Retinal pigment epithelial cell (primary cell): ENCODE measurements around the gene INPP1.
A peak's percentile ranks its signal among the peaks of the same experiment; 100 is the strongest.

Experiments
- DNase-seq: peaks from one replicate; pipeline ENCODE4 v3.0.0-alpha.2; 2010; ENCODE audit warnings: low read depth
- H3K4me3 ChIP-seq: 2 replicates; pipeline ENCODE4 v1.5.1; 2011; ENCODE audit warnings: mild to moderate bottlenecking, low read length, control low read depth, moderate library complexity
- TF ChIP-seq, protein P1 (sequence below): conservative IDR thresholded peaks from 2 replicates; pipeline ENCODE4 v1.5.1; 2011; ENCODE audit warnings: low read depth, low read length, control low read depth, inconsistent platforms

The INPP1 gene

DNA sequence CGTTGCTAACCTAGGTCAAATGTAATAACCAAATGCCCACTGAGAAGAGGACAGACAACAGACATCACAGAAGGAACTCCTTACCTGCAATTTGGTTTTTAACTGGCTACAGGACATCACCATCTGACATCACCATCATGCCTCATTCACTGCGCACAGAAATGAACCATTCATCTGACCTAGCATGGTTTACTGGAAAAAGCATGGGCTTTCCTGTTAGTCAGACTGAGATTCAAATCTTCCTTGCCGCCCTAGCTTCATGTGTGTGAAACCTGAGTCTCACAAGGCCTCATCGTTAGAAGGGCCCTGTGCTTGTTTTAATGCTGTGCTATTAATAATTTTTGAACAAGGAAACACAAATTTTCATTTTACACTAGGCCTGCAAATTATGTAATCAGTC is 22.7 kb upstream of the INPP1 start:
- TF ChIP-seq, protein P1, sequence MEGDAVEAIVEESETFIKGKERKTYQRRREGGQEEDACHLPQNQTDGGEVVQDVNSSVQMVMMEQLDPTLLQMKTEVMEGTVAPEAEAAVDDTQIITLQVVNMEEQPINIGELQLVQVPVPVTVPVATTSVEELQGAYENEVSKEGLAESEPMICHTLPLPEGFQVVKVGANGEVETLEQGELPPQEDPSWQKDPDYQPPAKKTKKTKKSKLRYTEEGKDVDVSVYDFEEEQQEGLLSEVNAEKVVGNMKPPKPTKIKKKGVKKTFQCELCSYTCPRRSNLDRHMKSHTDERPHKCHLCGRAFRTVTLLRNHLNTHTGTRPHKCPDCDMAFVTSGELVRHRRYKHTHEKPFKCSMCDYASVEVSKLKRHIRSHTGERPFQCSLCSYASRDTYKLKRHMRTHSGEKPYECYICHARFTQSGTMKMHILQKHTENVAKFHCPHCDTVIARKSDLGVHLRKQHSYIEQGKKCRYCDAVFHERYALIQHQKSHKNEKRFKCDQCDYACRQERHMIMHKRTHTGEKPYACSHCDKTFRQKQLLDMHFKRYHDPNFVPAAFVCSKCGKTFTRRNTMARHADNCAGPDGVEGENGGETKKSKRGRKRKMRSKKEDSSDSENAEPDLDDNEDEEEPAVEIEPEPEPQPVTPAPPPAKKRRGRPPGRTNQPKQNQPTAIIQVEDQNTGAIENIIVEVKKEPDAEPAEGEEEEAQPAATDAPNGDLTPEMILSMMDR, result no peak
- DNase-seq, result no peak

DNA sequence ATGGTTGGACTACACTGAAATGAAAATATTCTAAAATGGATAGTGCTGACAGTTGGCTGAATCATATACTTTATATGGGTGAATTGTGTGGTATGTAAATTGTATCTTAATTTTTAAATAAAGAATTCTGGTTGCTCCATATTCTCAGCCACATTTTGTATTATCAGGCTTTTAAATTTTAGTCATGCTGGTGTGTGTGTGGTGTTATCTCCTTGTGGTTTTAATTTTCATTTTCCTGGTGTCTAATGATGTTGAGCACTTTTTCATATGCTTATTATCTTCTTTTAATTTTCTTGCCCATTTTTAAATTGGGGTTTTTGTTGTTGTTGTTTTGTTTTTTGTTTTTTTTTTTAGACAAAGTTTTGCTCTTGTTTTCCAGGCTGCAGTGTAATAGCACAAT is 20.0 kb upstream of the INPP1 start:
- TF ChIP-seq, protein P1, result no peak
- no peak for DNase-seq
- no peak overlapping the region for H3K4me3 ChIP-seq

More for the DNA sequence above, 22.7 kb upstream of the INPP1 start:
- no peak overlapping the region for H3K4me3 ChIP-seq

DNA sequence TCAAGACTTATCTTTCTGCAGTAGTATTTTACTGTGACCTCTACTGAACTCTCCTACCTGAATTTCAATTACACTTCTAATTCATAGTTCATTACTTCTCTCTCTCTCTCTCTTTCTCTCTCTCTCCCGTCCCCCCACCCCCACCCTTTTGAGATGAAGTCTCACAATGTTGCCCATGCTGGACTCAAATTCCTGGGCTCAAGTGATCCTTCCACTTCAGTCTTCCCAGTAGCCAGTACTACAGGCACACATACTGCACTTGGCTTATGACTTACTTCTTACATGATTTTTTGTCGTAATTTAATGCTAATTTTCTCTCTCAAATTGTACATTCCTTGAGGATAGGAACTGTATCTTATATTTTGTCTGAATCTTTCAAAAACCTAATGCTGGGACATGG is 17.8 kb upstream of the INPP1 start:
- TF ChIP-seq, protein P1, result no peak
- H3K4me3 ChIP-seq, result no peak overlapping the region
- DNase-seq, result no peak

DNA sequence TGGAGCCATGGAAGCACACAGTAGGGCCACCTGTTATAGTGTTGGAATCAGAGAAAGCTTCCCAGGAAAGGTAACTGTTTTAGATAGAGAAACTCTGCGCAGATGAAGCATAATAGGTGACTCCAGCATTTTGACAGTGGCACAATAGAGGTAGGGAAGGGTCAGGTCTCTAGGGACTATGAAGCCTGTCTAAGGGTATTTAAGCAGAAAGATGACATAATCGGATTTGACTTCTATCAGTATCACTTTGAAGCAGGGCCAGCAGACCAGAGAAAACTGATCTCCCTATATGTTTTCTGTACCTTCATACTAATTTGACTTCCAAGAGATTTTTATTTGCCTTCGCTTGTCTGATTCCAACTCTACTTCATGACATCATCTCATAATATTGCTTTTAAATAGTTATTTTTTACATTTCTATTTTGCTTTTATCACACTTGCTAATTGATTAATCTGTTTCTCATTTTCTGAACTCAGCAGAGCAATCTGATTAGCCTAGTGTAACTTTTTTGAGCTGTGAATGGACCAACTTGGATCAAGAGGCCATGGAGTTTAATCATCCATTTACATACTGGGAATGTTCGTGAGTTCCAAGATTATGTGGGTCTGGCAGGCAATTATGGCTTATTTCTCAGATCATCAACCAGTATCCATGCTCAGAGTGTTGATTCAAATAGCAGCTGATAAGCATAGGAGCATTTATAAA is 15.4 kb upstream of the INPP1 start:
- TF ChIP-seq, protein P1, result no peak
- DNase-seq, result no peak
- H3K4me3 ChIP-seq, result no peak overlapping the region

- no peak overlapping the region for H3K4me3 ChIP-seq
- TF ChIP-seq, protein P1, result peak; percentile 39
- DNase-seq, result no peak
Observed at GRCh38 chr2:190328573-190329147, 14.7 kb upstream of the INPP1 start.

- no peak for DNase-seq
- TF ChIP-seq, protein P1, result no peak
Observed at GRCh38 chr2:190333395-190333794, 10.0 kb upstream of the INPP1 start.

DNA sequence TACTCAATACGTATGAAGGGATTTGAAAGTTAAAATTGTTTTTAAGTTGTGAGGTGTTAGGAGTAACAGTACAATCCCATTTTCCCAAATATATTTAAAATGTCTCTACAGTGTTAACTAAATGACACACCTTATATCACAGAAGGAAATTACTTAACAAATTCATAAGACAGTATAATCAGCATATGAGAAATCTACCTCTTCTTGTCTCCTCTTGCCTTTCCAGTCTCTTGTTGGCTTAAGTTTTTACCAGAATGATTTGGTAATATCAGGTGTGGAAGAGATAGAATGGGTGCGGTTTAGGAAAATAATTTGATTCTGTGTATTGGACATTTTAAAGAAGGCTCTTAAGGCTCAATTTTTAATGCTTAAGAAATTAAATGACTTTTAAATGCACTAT is 9.5 kb upstream of the INPP1 start:
- no peak for DNase-seq
- H3K4me3 ChIP-seq, result no peak overlapping the region

More at GRCh38 chr2:190333395-190333794, 10.0 kb upstream of the INPP1 start:
- H3K4me3 ChIP-seq, result no peak overlapping the region

More for the DNA sequence above, 9.5 kb upstream of the INPP1 start:
- TF ChIP-seq, protein P1, result no peak
